Loucy (cell line): ENCODE results near the gene LRRC46.

Experiments used
- H2AFZ ChIP-seq: fragments of 200-600 bp; sonication (generic); 2 replicates; pipeline ENCODE4 v1.6.0; 2016; ENCODE audit warnings: antibody characterized with exemption, mild to moderate bottlenecking, low read length, moderate library complexity
- H3F3A ChIP-seq: fragments of 200-600 bp; 2 replicates; pipeline ENCODE4 v1.6.0; 2016; ENCODE audit warnings: antibody characterized with exemption, low read depth, mild to moderate bottlenecking
- H3K27me3 ChIP-seq: fragments of 200-600 bp; sonication (generic); 2 replicates; pipeline ENCODE4 v1.6.1; 2014; ENCODE audit warnings: low read length, mild to moderate bottlenecking; ENCODE audit not compliant: insufficient read depth, poor library complexity, severe bottlenecking
- H3K36me3 ChIP-seq: fragments of 200-600 bp; sonication (generic); 2 replicates; pipeline ENCODE4 v1.6.1; 2016; ENCODE audit warnings: low read length; ENCODE audit not compliant: insufficient read depth
- H3K4me1 ChIP-seq: fragments of 200-600 bp; sonication (generic); 2 replicates; pipeline ENCODE4 v1.5.1; 2014; ENCODE audit warnings: low read length, mild to moderate bottlenecking; ENCODE audit not compliant: insufficient read depth, poor library complexity, severe bottlenecking
- H3K4me2 ChIP-seq: fragments of 200-600 bp; sonication (generic); 2 replicates; pipeline ENCODE4 v1.6.0; 2014; ENCODE audit warnings: antibody characterized with exemption, low read length, low read depth, mild to moderate bottlenecking; ENCODE audit not compliant: poor library complexity, severe bottlenecking
- H3K4me3 ChIP-seq: fragments of 200-600 bp; sonication (generic); 2 replicates; pipeline ENCODE4 v1.5.1; 2014; ENCODE audit warnings: low read length, mild to moderate bottlenecking, mixed read lengths; ENCODE audit not compliant: poor library complexity, severe bottlenecking
- H3K79me2 ChIP-seq: fragments of 200-600 bp; sonication (generic); 2 replicates; pipeline ENCODE4 v1.6.1; 2014; ENCODE audit warnings: low read length; ENCODE audit not compliant: insufficient read depth
- H3K9ac ChIP-seq: fragments of 200-600 bp; sonication (generic); 2 replicates; pipeline ENCODE4 v1.6.0; 2014; ENCODE audit warnings: mild to moderate bottlenecking, low read depth, low read length, moderate library complexity; ENCODE audit not compliant: poor library complexity, severe bottlenecking
- H3K9me2 ChIP-seq: fragments of 200-600 bp; sonication (generic); replicated peaks from 2 replicates; pipeline ENCODE4 v1.6.1; 2016; ENCODE audit warnings: low read depth, low read length, mixed read lengths
- H3K9me3 ChIP-seq: fragments of 200-600 bp; sonication (generic); 2 replicates; pipeline ENCODE4 v1.6.1; 2014; ENCODE audit warnings: mild to moderate bottlenecking, antibody characterized with exemption, low read length, low read depth; ENCODE audit not compliant: insufficient read depth
- H4K20me1 ChIP-seq: fragments of 200-600 bp; sonication (generic); 2 replicates; pipeline ENCODE4 v1.6.0; 2014; ENCODE audit warnings: antibody characterized with exemption, low read length, mild to moderate bottlenecking; ENCODE audit not compliant: insufficient read depth, poor library complexity, severe bottlenecking
- CTCF ChIP-seq: fragments of 200-600 bp; sonication (generic); conservative IDR thresholded peaks from 2 replicates; pipeline ENCODE4 v1.5.1; 2014; ENCODE audit warnings: mild to moderate bottlenecking, antibody characterized with exemption, low read length
- EZH2phosphoT487 ChIP-seq: fragments of 200-600 bp; IDR thresholded peaks from 2 replicates; pipeline ENCODE4 v1.6.1; 2018; ENCODE audit warnings: antibody characterized with exemption, mild to moderate bottlenecking, moderate library complexity, borderline replicate concordance

The LRRC46 gene

GRCh38 chr17:47847341-47848197, 16.1 kb downstream of the LRRC46 start:
- no peak overlapping the region for H3K9ac ChIP-seq

GRCh38 chr17:47848198-47848513, 16.7 kb downstream of the LRRC46 start:
- no peaks in the 10 kb centered on the region for H3K9me3 ChIP-seq
- no peak overlapping the region for H2AFZ ChIP-seq
- H3K79me2 ChIP-seq = no peaks in the 10 kb centered on the region
- H3K4me2 ChIP-seq = no peak overlapping the region
- H3K36me3 ChIP-seq = no peaks in the 10 kb centered on the region
- TF ChIP-seq EZH2phosphoT487 (no peak), CTCF (no peak)
- no peaks in the 10 kb centered on the region for H4K20me1 ChIP-seq
- H3K4me1 ChIP-seq = peaks cover 4% of the 10 kb centered on the region
- no peak overlapping the region for H3K4me3 ChIP-seq
- H3K9ac ChIP-seq = no peak overlapping the region
- no peaks in the 10 kb centered on the region for H3F3A ChIP-seq
- H3K27me3 ChIP-seq = peaks cover 11% of the 10 kb centered on the region
- no peaks in the 10 kb centered on the region for H3K9me2 ChIP-seq

More at GRCh38 chr17:47847341-47848197, 16.1 kb downstream of the LRRC46 start:
- no peak overlapping the region for H3K4me2 ChIP-seq
- H3K36me3 ChIP-seq = no peaks in the 10 kb centered on the region
- TF ChIP-seq EZH2phosphoT487 = no peak
- TF ChIP-seq CTCF = peak; percentile 29; the same call in 1 of the 2 replicates
- H3K27me3 ChIP-seq = peaks cover 5% of the 10 kb centered on the region
- peaks cover 4% of the 10 kb centered on the region for H3K4me1 ChIP-seq
- H3K4me3 ChIP-seq = no peak overlapping the region
- no peaks in the 10 kb centered on the region for H3K9me3 ChIP-seq
- H4K20me1 ChIP-seq = no peaks in the 10 kb centered on the region
- H3K79me2 ChIP-seq = no peaks in the 10 kb centered on the region
- H2AFZ ChIP-seq = no peak overlapping the region
- no peaks in the 10 kb centered on the region for H3K9me2 ChIP-seq
- H3F3A ChIP-seq = no peaks in the 10 kb centered on the region

- H3K4me2 ChIP-seq = no peak overlapping the region
- H2AFZ ChIP-seq = no peak overlapping the region
- TF ChIP-seq CTCF = no peak
- no peak for TF ChIP-seq EZH2phosphoT487
- no peaks in the 10 kb centered on the region for H3K79me2 ChIP-seq
- H3K9me2 ChIP-seq = no peaks in the 10 kb centered on the region
- no peaks in the 10 kb centered on the region for H3F3A ChIP-seq
- peaks cover 14% of the 10 kb centered on the region for H3K27me3 ChIP-seq
- H3K9me3 ChIP-seq = no peaks in the 10 kb centered on the region
- no peaks in the 10 kb centered on the region for H3K36me3 ChIP-seq
- no peak overlapping the region for H3K9ac ChIP-seq
- H4K20me1 ChIP-seq = no peaks in the 10 kb centered on the region
- no peak overlapping the region for H3K4me3 ChIP-seq
- no peaks in the 10 kb centered on the region for H3K4me1 ChIP-seq
These were observed 18.9 kb downstream of the LRRC46 start for GRCh38 chr17:47850373-47850691.
